ENCODE data around the gene MDFIC.

MDFIC gene

GRCh38 chr7:114988026-114988425 lies 66.1 kb downstream of the MDFIC start:
- in situ Hi-C loops (cut with HindIII; ENCODE audit: low sequenced_read_pairs) = loop anchor here (5.0 kb wide), 1 partner anchor 49 kb away; no protein-coding TSS in a partner anchor

- in situ Hi-C loops (cut with HindIII; ENCODE audit: low sequenced_read_pairs) = loop anchor here (5.0 kb wide), 1 partner anchor 48 kb away; no protein-coding TSS in a partner anchor
Measured at GRCh38 chr7:114988755-114989375, 67.0 kb downstream of the MDFIC start.

GRCh38 chr7:114989531-114989930 lies 67.6 kb downstream of the MDFIC start:
- in situ Hi-C loops (cut with HindIII; ENCODE audit: low sequenced_read_pairs) = loop anchor here (5.0 kb wide), 1 partner anchor 48 kb away; no protein-coding TSS in a partner anchor

- in situ Hi-C loops (cut with HindIII; ENCODE audit: low sequenced_read_pairs) = no loop called here
Measured at GRCh38 chr7:114997487-114998404, 75.9 kb downstream of the MDFIC start.

GRCh38 chr7:115004121-115004520 lies 82.2 kb downstream of the MDFIC start:
- in situ Hi-C loops (cut with HindIII; ENCODE audit: low sequenced_read_pairs) = no loop called here

GRCh38 chr7:115005251-115005650 lies 83.4 kb downstream of the MDFIC start:
- in situ Hi-C loops (cut with HindIII; ENCODE audit: low sequenced_read_pairs) = no loop called here

GRCh38 chr7:115005953-115006352 lies 84.1 kb downstream of the MDFIC start:
- in situ Hi-C loops (cut with HindIII; ENCODE audit: low sequenced_read_pairs) = no loop called here

GRCh38 chr7:115007751-115008150 lies 85.9 kb downstream of the MDFIC start:
- in situ Hi-C loops (cut with HindIII; ENCODE audit: low sequenced_read_pairs) = no loop called here

GRCh38 chr7:115008465-115009114 lies 86.7 kb downstream of the MDFIC start:
- in situ Hi-C loops (cut with HindIII; ENCODE audit: low sequenced_read_pairs) = no loop called here

GRCh38 chr7:115009139-115009538 lies 87.2 kb downstream of the MDFIC start:
- in situ Hi-C loops (cut with HindIII; ENCODE audit: low sequenced_read_pairs) = no loop called here

- in situ Hi-C loops (cut with HindIII; ENCODE audit: low sequenced_read_pairs) = no loop called here
Measured at GRCh38 chr7:115009736-115010440, 88.0 kb downstream of the MDFIC start.

- in situ Hi-C loops (cut with HindIII; ENCODE audit: low sequenced_read_pairs) = no loop called here
Measured at GRCh38 chr7:115010441-115010820, 88.5 kb downstream of the MDFIC start.

GRCh38 chr7:115013886-115014285 lies 92.0 kb downstream of the MDFIC start:
- in situ Hi-C loops (cut with HindIII; ENCODE audit: low sequenced_read_pairs) = no loop called here

GRCh38 chr7:115014794-115015193 lies 92.9 kb downstream of the MDFIC start:
- in situ Hi-C loops (cut with HindIII; ENCODE audit: low sequenced_read_pairs) = no loop called here

GRCh38 chr7:115015619-115016018 lies 93.7 kb downstream of the MDFIC start:
- in situ Hi-C loops (cut with HindIII; ENCODE audit: low sequenced_read_pairs) = no loop called here

- in situ Hi-C loops (cut with HindIII; ENCODE audit: low sequenced_read_pairs) = no loop called here
Measured at GRCh38 chr7:115019882-115020605, 98.2 kb downstream of the MDFIC start.

GRCh38 chr7:115023219-115023618 lies 101.3 kb downstream of the MDFIC start:
- in situ Hi-C loops (cut with HindIII; ENCODE audit: low sequenced_read_pairs) = no loop called here

- in situ Hi-C loops (cut with HindIII; ENCODE audit: low sequenced_read_pairs) = no loop called here
Measured at GRCh38 chr7:115024276-115024675, 102.4 kb downstream of the MDFIC start.

- in situ Hi-C loops (cut with HindIII; ENCODE audit: low sequenced_read_pairs) = no loop called here
Measured at GRCh38 chr7:115032715-115033703, 111.1 kb downstream of the MDFIC start.
